IgD-negative memory B cell (primary cell): ENCODE data around the gene SBK3. TPM values are rescaled to one million over a fixed set of nuclear protein-coding genes. Genes with fewer than 3 reads are reported as not detected.
A peak's percentile ranks its signal among the peaks of the same experiment; 100 is the strongest.
"Not testable (repeated sequence)": the region's sequence is repeated elsewhere in the genome, so short reads cannot be mapped to it uniquely, and the experiment has no call there.

Source experiments
- H3K27ac Mint-ChIP-seq, 3 donors: one replicate each; pipeline ENCODE4 v1.8.0; 2020 to 2022; ENCODE audit warnings: mild to moderate bottlenecking in 3 of 3, mixed read lengths in 3 of 3, moderate library complexity in 1 of 3
- H3K27me3 Mint-ChIP-seq: one replicate; pipeline ENCODE4 v1.8.0; 2021; ENCODE audit warnings: mixed read lengths
- H3K36me3 Mint-ChIP-seq: one replicate; pipeline ENCODE4 v1.8.0; 2020; ENCODE audit warnings: mild to moderate bottlenecking, mixed read lengths
- H3K4me1 Mint-ChIP-seq, 3 donors: one replicate each; pipeline ENCODE4 v1.8.0; 2020 to 2022; ENCODE audit warnings: mixed read lengths in 3 of 3, mild to moderate bottlenecking in 1 of 3
- H3K4me3 Mint-ChIP-seq, 4 donors: one replicate each; pipeline ENCODE4 v1.8.0; 2020 to 2022; ENCODE audit warnings: mild to moderate bottlenecking in 4 of 4, mixed read lengths in 4 of 4, moderate library complexity in 3 of 4
- H3K9me3 Mint-ChIP-seq, 3 donors: one replicate each; pipeline ENCODE4 v1.8.0; 2020 to 2021; ENCODE audit warnings: mixed read lengths in 3 of 3, mild to moderate bottlenecking in 1 of 3
- polyA plus RNA-seq: library from polyadenylated mRNA; unstranded; fragments of 300-500 nt; fragmentation: Illumina TruSeq; gene quantifications from one replicate; pipeline ENCODE4 v1.2.3, GENCODE V29; 2021

SBK3 gene
- polyA plus RNA-seq, 1 donor from 2014 or later, result not detected

DNA sequence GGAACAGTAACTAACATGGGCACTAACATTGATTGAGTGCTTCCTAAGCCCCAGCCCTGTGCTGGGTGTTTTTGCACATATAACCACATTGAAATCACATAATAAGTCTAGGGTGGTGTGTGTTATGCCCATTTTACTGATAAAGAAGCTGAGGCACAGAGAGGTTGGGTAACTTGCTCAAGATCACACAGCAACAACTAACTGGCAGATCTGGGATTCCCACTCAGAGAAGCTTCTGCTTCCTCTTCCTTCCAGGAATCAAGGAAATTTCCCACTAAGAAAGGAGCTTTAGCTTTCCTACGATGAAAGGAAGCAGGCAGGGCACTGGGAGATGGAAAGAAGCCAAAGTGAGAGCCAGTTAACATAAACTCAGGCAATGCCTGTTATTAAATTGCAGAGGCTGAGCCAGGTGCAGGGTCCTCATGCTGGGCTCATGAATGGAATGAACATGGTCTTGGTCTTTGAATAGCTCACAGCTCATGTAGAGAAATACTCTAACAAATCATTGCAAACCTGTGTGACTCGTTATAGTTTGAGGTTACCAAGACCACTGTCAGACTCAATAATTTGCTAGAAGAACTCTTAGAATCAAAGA, 47.0 kb downstream of the SBK3 start:
- H3K27ac Mint-ChIP-seq, result no peak overlapping the region
- peaks cover 3% of the 10 kb centered on the region for H3K27me3 Mint-ChIP-seq
- H3K9me3 Mint-ChIP-seq, result no peaks in the 10 kb centered on the region
- H3K4me1 Mint-ChIP-seq, result peaks cover 4 to 5% (median 5%) of the 10 kb centered on the region in 3 donors
- peak overlapping the region in 1 of 4 donors; percentile 29 for H3K4me3 Mint-ChIP-seq
- H3K36me3 Mint-ChIP-seq, result peaks cover 3% of the 10 kb centered on the region

DNA sequence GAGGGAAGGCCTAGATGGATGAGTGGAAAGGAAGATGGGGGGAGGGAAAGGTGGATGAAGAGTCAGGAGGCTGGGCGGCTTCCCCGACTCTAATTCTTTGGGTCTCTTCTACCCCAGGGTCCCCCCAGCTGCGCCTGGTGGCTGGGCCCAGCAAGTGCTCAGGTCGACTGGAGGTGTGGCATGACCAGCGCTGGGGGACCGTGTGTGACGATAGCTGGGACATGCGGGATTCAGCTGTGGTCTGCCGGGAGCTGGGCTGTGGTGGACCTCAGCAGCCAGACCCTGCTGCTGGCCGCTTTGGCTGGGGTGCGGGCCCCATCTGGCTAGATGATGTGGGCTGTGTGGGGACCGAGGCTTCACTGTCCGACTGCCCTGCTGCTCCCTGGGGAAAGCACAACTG, 47.6 kb downstream of the SBK3 start:
- Mint-ChIP-seq H3K9me3 (no peaks in the 10 kb centered on the region), H3K4me3 (no peak overlapping the region), H3K27me3 (peaks cover 8% of the 10 kb centered on the region), H3K27ac (no peak overlapping the region), H3K36me3 (peaks cover 1% of the 10 kb centered on the region), H3K4me1 (peaks cover 0 to 3% (median 1%) of the 10 kb centered on the region in 3 donors)

DNA sequence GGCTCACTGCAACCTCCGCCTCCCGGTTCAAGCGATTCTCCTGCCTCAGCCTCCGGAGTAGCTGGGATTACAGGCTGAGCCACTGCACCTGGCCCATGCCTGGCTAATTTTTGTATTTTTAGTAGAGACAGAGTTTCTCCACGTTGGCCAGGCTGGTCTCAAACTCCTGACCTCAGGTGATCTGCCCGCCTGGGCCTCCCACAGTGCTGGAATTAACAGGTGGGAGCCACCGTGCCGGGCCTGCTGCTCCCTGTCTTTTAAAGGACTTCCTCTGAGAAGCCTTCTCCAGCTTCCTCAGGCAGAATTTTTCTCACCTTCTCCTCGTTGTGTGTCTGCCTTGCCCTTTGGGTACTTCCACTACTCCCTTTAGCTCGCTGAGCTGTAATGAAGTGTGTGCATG, 48.5 kb downstream of the SBK3 start:
- H3K36me3 Mint-ChIP-seq, H3K9me3 Mint-ChIP-seq, H3K27ac Mint-ChIP-seq, H3K4me1 Mint-ChIP-seq: not testable (repeated sequence)
- Mint-ChIP-seq H3K27me3 (peaks cover 12% of the 10 kb centered on the region), H3K4me3 (peak overlapping the region in 1 of 4 donors; percentile 68)

DNA sequence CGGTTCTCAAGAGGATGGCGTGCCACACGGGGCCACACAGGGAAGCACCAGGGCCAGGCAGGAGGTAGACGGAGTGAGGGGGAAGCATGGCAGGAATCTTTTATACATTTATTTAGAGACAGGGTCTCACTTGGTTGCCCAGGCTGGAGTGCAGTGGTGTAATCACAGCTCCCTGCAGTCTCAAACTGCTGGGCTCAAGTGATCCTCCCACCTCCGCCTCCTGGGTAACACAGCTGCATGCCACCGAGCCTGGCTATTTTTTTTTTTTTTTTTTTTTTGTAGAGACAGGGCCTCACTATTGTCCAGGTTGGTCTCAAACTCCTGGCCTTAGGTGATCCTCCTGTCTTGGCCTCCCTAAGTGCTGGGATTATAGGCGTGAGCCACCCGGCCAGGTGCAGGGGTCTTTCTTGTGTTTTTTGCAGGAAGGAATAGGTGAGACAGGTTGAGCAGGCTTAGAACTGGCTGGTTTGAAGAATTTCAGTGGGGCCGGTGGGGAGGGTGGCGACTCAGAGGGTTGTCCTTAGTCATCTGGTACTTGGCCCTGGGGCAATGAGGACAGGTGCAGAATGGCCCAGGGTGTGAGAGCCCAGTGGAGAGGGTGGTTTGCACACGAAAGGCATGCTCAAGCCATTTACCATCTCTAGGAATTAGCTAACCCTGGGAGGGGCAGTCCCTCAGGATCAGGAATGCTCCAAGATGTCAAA, 49.5 kb downstream of the SBK3 start:
- Mint-ChIP-seq H3K27me3 (peaks cover 12% of the 10 kb centered on the region), H3K4me1 (peaks cover 0 to 1% (median 0%) of the 10 kb centered on the region in 3 donors), H3K9me3 (no peaks in the 10 kb centered on the region), H3K36me3 (no peaks in the 10 kb centered on the region), H3K4me3 (peak overlapping the region in 1 of 4 donors; percentile 5), H3K27ac (no peak overlapping the region)

- H3K27ac Mint-ChIP-seq, result no peak overlapping the region
Measured at GRCh38 chr19:55494172-55494761, 51.1 kb downstream of the SBK3 start.

DNA sequence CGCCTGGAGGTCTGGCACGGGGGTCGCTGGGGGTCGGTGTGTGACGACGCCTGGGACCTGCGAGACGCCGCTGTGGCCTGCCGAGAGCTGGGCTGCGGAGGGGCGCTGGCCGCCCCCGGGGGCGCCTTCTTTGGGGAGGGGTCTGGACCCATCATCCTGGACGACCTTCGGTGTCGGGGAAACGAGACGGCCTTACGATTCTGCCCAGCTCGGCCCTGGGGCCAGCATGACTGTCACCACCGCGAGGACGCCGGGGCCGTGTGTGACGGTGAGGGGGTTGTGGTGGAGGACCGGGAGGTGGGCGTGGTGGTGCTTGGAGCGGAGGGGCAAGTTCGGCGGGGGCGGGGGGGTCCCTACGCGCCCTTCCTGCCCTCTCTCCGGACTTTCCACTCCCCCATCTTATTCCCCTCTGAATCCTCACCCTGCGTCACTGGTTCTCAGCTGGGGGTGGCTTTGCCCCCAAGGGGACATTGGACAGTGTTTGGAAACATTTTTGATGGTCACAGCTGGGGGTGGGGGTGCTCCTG, 51.6 kb downstream of the SBK3 start:
- H3K9me3 Mint-ChIP-seq, result no peaks in the 10 kb centered on the region
- H3K4me3 Mint-ChIP-seq, result no peak overlapping the region

More at GRCh38 chr19:55494172-55494761, 51.1 kb downstream of the SBK3 start:
- H3K27me3 Mint-ChIP-seq, result peaks cover 12% of the 10 kb centered on the region
- peaks cover 0 to 1% (median 0%) of the 10 kb centered on the region in 3 donors for H3K4me1 Mint-ChIP-seq
- H3K4me3 Mint-ChIP-seq, result no peak overlapping the region
- H3K36me3 Mint-ChIP-seq, result no peaks in the 10 kb centered on the region
- no peaks in the 10 kb centered on the region for H3K9me3 Mint-ChIP-seq

DNA sequence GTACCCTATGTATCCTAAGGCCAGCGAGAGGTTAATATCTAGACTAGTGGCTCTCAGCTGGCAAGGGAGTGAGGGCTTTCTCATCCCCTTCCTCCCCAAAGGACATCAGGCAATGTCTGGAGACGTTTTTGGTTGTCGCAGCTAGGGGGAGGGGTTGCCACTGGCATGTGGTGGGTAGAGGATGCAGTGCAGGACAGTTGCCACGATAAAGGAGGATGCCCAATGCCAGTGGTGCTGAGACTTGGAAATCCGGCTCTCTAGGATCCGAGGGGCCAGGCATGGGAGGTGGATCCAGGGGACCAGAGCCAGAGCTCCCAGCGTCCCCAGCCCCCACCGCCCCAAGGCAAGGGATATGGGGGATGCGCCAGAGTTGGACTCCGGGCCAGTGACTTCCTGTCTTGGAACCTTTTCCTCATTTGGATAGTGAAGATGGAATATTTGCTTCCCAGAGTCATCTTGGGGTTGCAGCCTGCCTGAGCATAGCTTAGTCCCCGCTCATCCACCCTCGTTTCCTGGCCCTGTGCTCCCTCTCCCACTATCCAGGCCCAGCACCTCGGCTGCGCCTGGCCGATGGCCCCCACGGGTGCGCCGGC, 52.2 kb downstream of the SBK3 start:
- Mint-ChIP-seq H3K9me3 (no peaks in the 10 kb centered on the region), H3K4me1 (peaks cover 0 to 1% (median 0%) of the 10 kb centered on the region in 3 donors), H3K27me3 (peaks cover 12% of the 10 kb centered on the region), H3K4me3 (no peak overlapping the region), H3K36me3 (no peaks in the 10 kb centered on the region), H3K27ac (no peak overlapping the region)

More for the DNA sequence above, 51.6 kb downstream of the SBK3 start:
- peaks cover 0 to 1% (median 0%) of the 10 kb centered on the region in 3 donors for H3K4me1 Mint-ChIP-seq
- H3K27ac Mint-ChIP-seq, result no peak overlapping the region
- H3K27me3 Mint-ChIP-seq, result peaks cover 12% of the 10 kb centered on the region
- H3K36me3 Mint-ChIP-seq, result no peaks in the 10 kb centered on the region

GRCh38 chr19:55492362-55492944, 52.9 kb downstream of the SBK3 start:
- Mint-ChIP-seq H3K4me3 (no peak overlapping the region), H3K27me3 (peaks cover 12% of the 10 kb centered on the region), H3K4me1 (peaks cover 0 to 2% (median 0%) of the 10 kb centered on the region in 3 donors), H3K36me3 (no peaks in the 10 kb centered on the region), H3K9me3 (no peaks in the 10 kb centered on the region), H3K27ac (no peak overlapping the region)

- H3K27me3 Mint-ChIP-seq, result peaks cover 12% of the 10 kb centered on the region
- no peaks in the 10 kb centered on the region for H3K36me3 Mint-ChIP-seq
- no peak overlapping the region for H3K4me3 Mint-ChIP-seq
- no peaks in the 10 kb centered on the region for H3K9me3 Mint-ChIP-seq
- H3K4me1 Mint-ChIP-seq, result peaks cover 0 to 4% (median 0%) of the 10 kb centered on the region in 3 donors
- H3K27ac Mint-ChIP-seq, result no peak overlapping the region
Measured at GRCh38 chr19:55491546-55492360, 53.6 kb downstream of the SBK3 start.

Other genes with a start within 250 kb of the SBK3 start
- gene TMEM150B, start 220.2 kb downstream of the SBK3 start, polyA plus RNA-seq, result not detected
- gene KMT5C, start 205.7 kb downstream of the SBK3 start, polyA plus RNA-seq, result 2.3 TPM
- gene COX6B2, start 190.8 kb downstream of the SBK3 start, polyA plus RNA-seq, result not detected
- gene GARIN5B, start 182.3 kb downstream of the SBK3 start, polyA plus RNA-seq, result not detected
- not detected for gene IL11, start 175.1 kb downstream of the SBK3 start, polyA plus RNA-seq
- not detected for gene TMEM190, start 168.7 kb downstream of the SBK3 start, polyA plus RNA-seq
- gene TMEM238, start 161.3 kb downstream of the SBK3 start, polyA plus RNA-seq, result 1.1 TPM
- 825 TPM for gene RPL28, start 159.6 kb downstream of the SBK3 start, polyA plus RNA-seq
- 37.6 TPM for gene UBE2S, start 137.8 kb downstream of the SBK3 start, polyA plus RNA-seq
- not detected for gene SHISA7, start 102.2 kb downstream of the SBK3 start, polyA plus RNA-seq
- 40.0 TPM for gene ISOC2, start 83.9 kb downstream of the SBK3 start, polyA plus RNA-seq
- not detected for gene C19orf85, start 80.8 kb downstream of the SBK3 start, polyA plus RNA-seq
- 0.34 TPM for gene ZNF628, start 68.9 kb downstream of the SBK3 start, polyA plus RNA-seq
- gene NAT14, start 60.4 kb downstream of the SBK3 start, polyA plus RNA-seq, result 6.1 TPM
- gene SSC5D, start 57.1 kb downstream of the SBK3 start, polyA plus RNA-seq, result not detected
- gene SBK2, start 8.4 kb downstream of the SBK3 start, polyA plus RNA-seq, result not detected
- 0.79 TPM for gene ZNF579, start 35.3 kb upstream of the SBK3 start, polyA plus RNA-seq
- 3.1 TPM for gene FIZ1, start 54.0 kb upstream of the SBK3 start, polyA plus RNA-seq
- gene ZNF524, start 54.7 kb upstream of the SBK3 start, polyA plus RNA-seq, result 49.6 TPM
- 0.36 TPM for gene ZNF865, start 60.1 kb upstream of the SBK3 start, polyA plus RNA-seq
- 2.4 TPM for gene ZNF784, start 79.0 kb upstream of the SBK3 start, polyA plus RNA-seq
- 38.4 TPM for gene ZNF580, start 95.5 kb upstream of the SBK3 start, polyA plus RNA-seq
- 79.3 TPM for gene ZNF581, start 98.1 kb upstream of the SBK3 start, polyA plus RNA-seq
- 16.0 TPM for gene CCDC106, start 102.7 kb upstream of the SBK3 start, polyA plus RNA-seq
- gene U2AF2, start 109.5 kb upstream of the SBK3 start, polyA plus RNA-seq, result 14.2 TPM
- 29.9 TPM for gene EPN1, start 129.7 kb upstream of the SBK3 start, polyA plus RNA-seq
- not detected for gene NLRP9, start 192.9 kb upstream of the SBK3 start, polyA plus RNA-seq
- not detected for gene RFPL4A, start 213.6 kb upstream of the SBK3 start, polyA plus RNA-seq
- gene RFPL4AL1, start 223.6 kb upstream of the SBK3 start, polyA plus RNA-seq, result not detected